Type B pancreatic cell (in vitro differentiated cells): ENCODE results near the gene MRPL19. TPM values are rescaled to one million over a fixed set of nuclear protein-coding genes. Genes with fewer than 3 reads are reported as not detected.

Experiments
- DNase-seq: peaks from one replicate; pipeline ENCODE4 v3.0.0; 2021; ENCODE audit warnings: mixed read lengths; ENCODE audit not compliant: unreplicated experiment; ENCODE audit errors: extremely low spot score
- H3K27ac Mint-ChIP-seq: 2 replicates; pipeline ENCODE4 v1.8.0; 2021; ENCODE audit warnings: mild to moderate bottlenecking, mixed read lengths
- H3K27me3 Mint-ChIP-seq: 2 replicates; pipeline ENCODE4 v1.8.0; 2021; ENCODE audit warnings: mixed read lengths
- H3K36me3 Mint-ChIP-seq: 2 replicates; pipeline ENCODE4 v1.8.0; 2021; ENCODE audit warnings: mixed read lengths
- H3K4me1 Mint-ChIP-seq: one replicate; pipeline ENCODE4 v1.8.0; 2021; ENCODE audit warnings: mixed read lengths; ENCODE audit not compliant: unreplicated experiment
- H3K4me3 Mint-ChIP-seq: 2 replicates; pipeline ENCODE4 v1.8.0; 2021; ENCODE audit warnings: mild to moderate bottlenecking, mixed read lengths
- H3K9me3 Mint-ChIP-seq: 2 replicates; pipeline ENCODE4 v1.8.0; 2021; ENCODE audit warnings: mixed read lengths
- total RNA-seq: library from RNA; stranded (reverse); gene quantifications from 2 replicates; pipeline ENCODE4 v1.2.1, GENCODE V29; 2021; ENCODE audit warnings: low replicate concordance
- TF ChIP-seq, protein P1 (sequence below): fragments of 200-600 bp; sonication (generic); conservative IDR thresholded peaks from 2 replicates; pipeline ENCODE4 v1.5.0; 2021; ENCODE audit warnings: antibody characterized with exemption, mild to moderate bottlenecking

The MRPL19 gene
- total RNA-seq, 1 donor from 2014 or later = 55.8 TPM

- peaks cover 35% of the 10 kb centered on the region for H3K27me3 Mint-ChIP-seq
- DNase-seq = no peak
- no peaks in the 10 kb centered on the region for H3K9me3 Mint-ChIP-seq
- H3K4me3 Mint-ChIP-seq = no peak overlapping the region
- no peaks in the 10 kb centered on the region for H3K36me3 Mint-ChIP-seq
- peaks cover 18% of the 10 kb centered on the region for H3K4me1 Mint-ChIP-seq
- H3K27ac Mint-ChIP-seq = no peak overlapping the region
- TF ChIP-seq, protein P1, sequence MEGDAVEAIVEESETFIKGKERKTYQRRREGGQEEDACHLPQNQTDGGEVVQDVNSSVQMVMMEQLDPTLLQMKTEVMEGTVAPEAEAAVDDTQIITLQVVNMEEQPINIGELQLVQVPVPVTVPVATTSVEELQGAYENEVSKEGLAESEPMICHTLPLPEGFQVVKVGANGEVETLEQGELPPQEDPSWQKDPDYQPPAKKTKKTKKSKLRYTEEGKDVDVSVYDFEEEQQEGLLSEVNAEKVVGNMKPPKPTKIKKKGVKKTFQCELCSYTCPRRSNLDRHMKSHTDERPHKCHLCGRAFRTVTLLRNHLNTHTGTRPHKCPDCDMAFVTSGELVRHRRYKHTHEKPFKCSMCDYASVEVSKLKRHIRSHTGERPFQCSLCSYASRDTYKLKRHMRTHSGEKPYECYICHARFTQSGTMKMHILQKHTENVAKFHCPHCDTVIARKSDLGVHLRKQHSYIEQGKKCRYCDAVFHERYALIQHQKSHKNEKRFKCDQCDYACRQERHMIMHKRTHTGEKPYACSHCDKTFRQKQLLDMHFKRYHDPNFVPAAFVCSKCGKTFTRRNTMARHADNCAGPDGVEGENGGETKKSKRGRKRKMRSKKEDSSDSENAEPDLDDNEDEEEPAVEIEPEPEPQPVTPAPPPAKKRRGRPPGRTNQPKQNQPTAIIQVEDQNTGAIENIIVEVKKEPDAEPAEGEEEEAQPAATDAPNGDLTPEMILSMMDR = no peak
These were observed 35.9 kb upstream of the MRPL19 start for GRCh38 chr2:75610671-75611070.

DNA sequence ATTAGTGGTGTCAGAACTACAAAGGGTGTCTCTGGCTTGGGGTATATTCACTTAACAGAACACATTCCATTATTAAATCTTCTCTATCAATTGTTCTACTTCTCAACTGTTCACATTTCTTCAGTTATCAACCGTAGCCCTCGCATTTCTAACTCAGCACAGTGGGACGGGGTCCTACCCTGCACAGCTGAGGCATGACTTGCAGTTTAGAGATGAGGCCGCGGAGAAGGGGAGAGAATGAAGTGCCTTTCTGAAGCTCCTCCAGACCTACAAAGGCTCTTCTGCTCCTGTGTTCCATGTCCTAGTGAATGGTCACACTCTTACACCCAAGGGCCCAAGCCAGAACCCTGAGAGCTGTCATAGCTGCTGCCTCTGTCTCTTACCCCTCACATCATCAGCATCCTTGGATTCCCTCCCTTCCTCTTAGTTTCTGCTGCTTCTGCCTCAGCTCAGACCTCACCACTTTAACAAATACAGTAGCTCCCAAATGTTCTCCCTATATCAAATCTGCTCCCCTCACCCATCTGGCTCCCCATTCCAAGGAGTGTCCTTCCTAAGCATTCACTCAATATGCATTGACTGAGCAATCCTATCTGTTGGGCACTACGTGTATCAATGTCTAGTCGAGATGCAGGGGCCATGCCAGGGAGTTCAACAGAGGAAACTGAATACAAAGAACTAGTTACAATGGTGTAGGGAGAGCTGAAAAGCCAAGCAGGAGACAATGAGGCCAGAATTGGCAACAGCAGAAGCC is 34.3 kb upstream of the MRPL19 start:
- TF ChIP-seq, protein P1 = no peak
- Mint-ChIP-seq H3K27ac (no peak overlapping the region), H3K9me3 (no peaks in the 10 kb centered on the region), H3K4me1 (peaks cover 9% of the 10 kb centered on the region), H3K4me3 (no peak overlapping the region), H3K36me3 (no peaks in the 10 kb centered on the region), H3K27me3 (peaks cover 28% of the 10 kb centered on the region)
- DNase-seq = no peak

DNA sequence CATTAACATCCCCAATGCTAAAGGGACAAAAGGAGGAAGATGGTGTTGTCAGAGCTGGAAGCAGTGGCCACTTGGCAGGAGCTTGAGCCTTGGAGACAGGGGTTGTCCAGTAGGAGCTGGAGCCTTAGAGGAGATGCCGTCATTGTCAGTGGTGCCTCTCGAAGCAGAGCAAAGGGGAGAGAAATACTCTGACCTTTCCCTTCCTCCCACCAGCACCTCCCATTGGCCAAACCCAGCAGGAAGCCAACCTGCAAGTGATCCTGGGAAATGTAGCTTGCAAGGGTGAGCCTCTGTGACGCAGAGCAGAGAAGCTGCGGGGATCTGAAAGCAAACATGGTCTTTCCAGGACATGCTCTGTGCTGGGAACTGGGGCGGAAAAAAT is 33.7 kb upstream of the MRPL19 start:
- TF ChIP-seq, protein P1 = no peak
- Mint-ChIP-seq H3K36me3 (no peaks in the 10 kb centered on the region), H3K4me1 (peaks cover 5% of the 10 kb centered on the region), H3K27ac (no peak overlapping the region), H3K27me3 (peaks cover 26% of the 10 kb centered on the region), H3K9me3 (peaks cover 5% of the 10 kb centered on the region), H3K4me3 (no peak overlapping the region)
- no peak for DNase-seq

DNA sequence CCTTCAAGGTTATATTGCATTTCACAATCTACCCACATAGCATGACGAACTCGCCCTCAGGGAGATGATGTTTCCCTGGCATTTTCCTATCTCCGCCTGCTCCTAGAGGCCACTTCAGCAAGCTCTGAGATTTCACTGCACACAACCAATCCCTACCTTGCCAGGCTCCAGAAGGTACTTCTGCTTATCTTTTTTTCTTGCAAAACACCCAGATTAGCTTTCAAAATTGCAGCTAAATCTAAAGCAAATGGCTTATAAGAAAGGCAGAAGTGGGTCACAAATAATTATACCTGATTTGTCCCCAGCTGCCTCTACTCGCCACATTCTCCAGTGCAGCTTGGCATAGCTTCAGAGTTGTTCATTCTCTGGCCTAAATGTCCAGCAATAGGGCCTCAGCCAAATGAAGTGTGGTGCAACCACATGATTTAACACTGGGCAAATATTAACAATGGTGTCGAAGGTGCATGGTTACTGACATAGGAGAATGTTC is 32.4 kb upstream of the MRPL19 start:
- Mint-ChIP-seq H3K27ac (no peak overlapping the region), H3K4me1 (no peaks in the 10 kb centered on the region), H3K27me3 (peaks cover 18% of the 10 kb centered on the region), H3K9me3 (peaks cover 7% of the 10 kb centered on the region), H3K36me3 (no peaks in the 10 kb centered on the region), H3K4me3 (no peak overlapping the region)
- TF ChIP-seq, protein P1 = no peak
- no peak for DNase-seq

GRCh38 chr2:75616406-75616805 is 30.2 kb upstream of the MRPL19 start:
- Mint-ChIP-seq H3K27ac (no peak overlapping the region), H3K36me3 (no peaks in the 10 kb centered on the region), H3K4me3 (no peak overlapping the region), H3K27me3 (peaks cover 8% of the 10 kb centered on the region), H3K9me3 (peaks cover 10% of the 10 kb centered on the region), H3K4me1 (no peaks in the 10 kb centered on the region)
- no peak for DNase-seq
- TF ChIP-seq, protein P1 = no peak
